NOMO-1 (cell line): ENCODE measurements around the gene LCE2D.
"Not testable (repeated sequence)": the region's sequence is repeated elsewhere in the genome, so short reads cannot be mapped to it uniquely, and the experiment has no call there.

Experiments
- DNase-seq, 2 experiments: peaks; one replicate each; lab custom pipeline; 2025; ENCODE audit not compliant: unreplicated experiment in 2 of 2; lab: John Stamatoyannopoulos, UW

The LCE2D gene

GRCh38 chr1:152663098-152663497 is at the start of gene LCE2D:
TSS of gene LCE2D (plus strand) at chr1:152663380. CDS start at chr1:152664106, 726 bp downstream.
- DNase-seq = no peak

GRCh38 chr1:152613511-152613910 is 49.7 kb upstream of the LCE2D start, which contains the start of gene LCE3B:
TSS of gene LCE3B (plus strand) at chr1:152613811. CDS start at chr1:152613811, 0 bp downstream.
- no peak for DNase-seq

GRCh38 chr1:152621993-152622392 is 41.2 kb upstream of the LCE2D start:
- DNase-seq = no peak

- peak; percentile 21 to 44 for DNase-seq
These were observed 40.4 kb upstream of the LCE2D start, which contains the start of gene LCE3A for GRCh38 chr1:152622803-152623202. TSS of gene LCE3A (minus strand) at chr1:152623103. CDS start at chr1:152623103, 0 bp downstream.

- no peak for DNase-seq
These were observed 39.9 kb upstream of the LCE2D start for GRCh38 chr1:152623203-152623844.

GRCh38 chr1:152626744-152627143 is 36.4 kb upstream of the LCE2D start:
- DNase-seq = no peak

- DNase-seq = no peak
These were observed 32.6 kb upstream of the LCE2D start for GRCh38 chr1:152630596-152630995.

- DNase-seq = no peak
These were observed 22.8 kb upstream of the LCE2D start for GRCh38 chr1:152640351-152640750.

- no peak for DNase-seq
These were observed 19.2 kb upstream of the LCE2D start for GRCh38 chr1:152643945-152644344.

GRCh38 chr1:152645146-152645545 is 18.0 kb upstream of the LCE2D start:
- no peak for DNase-seq

- no peak for DNase-seq
These were observed 16.5 kb upstream of the LCE2D start for GRCh38 chr1:152646656-152647055.

GRCh38 chr1:152654110-152654509 is 9.1 kb upstream of the LCE2D start:
- DNase-seq = peak in 1 of 2 experiments; percentile 46

- DNase-seq = no peak
These were observed 6.7 kb upstream of the LCE2D start for GRCh38 chr1:152656459-152656858.

- DNase-seq = no peak
These were observed 5.5 kb upstream of the LCE2D start for GRCh38 chr1:152657677-152658076.

GRCh38 chr1:152658649-152659048 is 4.5 kb upstream of the LCE2D start:
- no peak for DNase-seq

- DNase-seq = not testable (repeated sequence)
These were observed 3.0 kb downstream of the LCE2D start for GRCh38 chr1:152666171-152666570.

GRCh38 chr1:152667648-152668047 is 4.5 kb downstream of the LCE2D start:
- DNase-seq = no peak

GRCh38 chr1:152673016-152673415 is 9.8 kb downstream of the LCE2D start:
- no peak for DNase-seq

GRCh38 chr1:152674983-152675382 is 11.8 kb downstream of the LCE2D start, which contains the start of gene LCE2C:
TSS of gene LCE2C (plus strand) at chr1:152675279. CDS start at chr1:152676016, 737 bp downstream.
- DNase-seq = not testable (repeated sequence)

GRCh38 chr1:152679459-152679858 is 16.3 kb downstream of the LCE2D start:
- no peak for DNase-seq

- DNase-seq = no peak
These were observed 18.4 kb downstream of the LCE2D start for GRCh38 chr1:152681616-152682015.

- DNase-seq = no peak
These were observed 20.7 kb downstream of the LCE2D start for GRCh38 chr1:152683846-152684245.

- not testable (repeated sequence) for DNase-seq
These were observed 22.6 kb downstream of the LCE2D start, which contains the start of gene LCE2B for GRCh38 chr1:152685823-152686222. TSS of gene LCE2B (plus strand) at chr1:152686123. CDS start at chr1:152686844, 721 bp downstream.
